Endothelial cell (in vitro differentiated cells): ENCODE results near the gene LITAFD. TPM values are rescaled to one million over a fixed set of nuclear protein-coding genes. Genes with fewer than 3 reads are reported as not detected.

Source experiments
- DNase-seq: peaks from one replicate; pipeline ENCODE4 v3.0.0; 2021; ENCODE audit warnings: low spot score
- H3K27ac Mint-ChIP-seq: one replicate; pipeline ENCODE4 v1.8.0; 2021; ENCODE audit warnings: mixed read lengths, inconsistent platforms; ENCODE audit not compliant: unreplicated experiment
- H3K27me3 Mint-ChIP-seq: one replicate; pipeline ENCODE4 v1.8.0; 2021; ENCODE audit warnings: mild to moderate bottlenecking, moderate library complexity, mixed read lengths, inconsistent platforms; ENCODE audit not compliant: unreplicated experiment
- H3K36me3 Mint-ChIP-seq: one replicate; pipeline ENCODE4 v1.8.0; 2021; ENCODE audit warnings: mild to moderate bottlenecking, low read depth, mixed read lengths, inconsistent platforms; ENCODE audit not compliant: unreplicated experiment
- H3K4me1 Mint-ChIP-seq: one replicate; pipeline ENCODE4 v1.8.0; 2021; ENCODE audit warnings: mild to moderate bottlenecking, mixed read lengths, inconsistent platforms; ENCODE audit not compliant: unreplicated experiment
- H3K4me3 Mint-ChIP-seq: one replicate; pipeline ENCODE4 v1.8.0; 2021; ENCODE audit warnings: mild to moderate bottlenecking, mixed read lengths, inconsistent platforms; ENCODE audit not compliant: unreplicated experiment
- H3K9me3 Mint-ChIP-seq: one replicate; pipeline ENCODE4 v1.8.0; 2021; ENCODE audit warnings: mixed read lengths, inconsistent platforms; ENCODE audit not compliant: unreplicated experiment
- total RNA-seq: library from RNA; stranded (reverse); fragmentation: NEBNext Ultra II Directional; extraction: Animal tissue kit (Norgen Biotek cat#: 25700); gene quantifications from one replicate; pipeline ENCODE4 v1.2.1, GENCODE V29; 2021; ENCODE audit not compliant: unreplicated experiment
- TF ChIP-seq, protein P1 (sequence below): fragments of 200-600 bp; sonication (generic); IDR thresholded peaks from one replicate; pipeline ENCODE4 v1.5.0; 2021; ENCODE audit warnings: antibody characterized with exemption; ENCODE audit not compliant: unreplicated experiment

The LITAFD gene
- total RNA-seq, 1 donor from 2014 or later, result not detected

DNA sequence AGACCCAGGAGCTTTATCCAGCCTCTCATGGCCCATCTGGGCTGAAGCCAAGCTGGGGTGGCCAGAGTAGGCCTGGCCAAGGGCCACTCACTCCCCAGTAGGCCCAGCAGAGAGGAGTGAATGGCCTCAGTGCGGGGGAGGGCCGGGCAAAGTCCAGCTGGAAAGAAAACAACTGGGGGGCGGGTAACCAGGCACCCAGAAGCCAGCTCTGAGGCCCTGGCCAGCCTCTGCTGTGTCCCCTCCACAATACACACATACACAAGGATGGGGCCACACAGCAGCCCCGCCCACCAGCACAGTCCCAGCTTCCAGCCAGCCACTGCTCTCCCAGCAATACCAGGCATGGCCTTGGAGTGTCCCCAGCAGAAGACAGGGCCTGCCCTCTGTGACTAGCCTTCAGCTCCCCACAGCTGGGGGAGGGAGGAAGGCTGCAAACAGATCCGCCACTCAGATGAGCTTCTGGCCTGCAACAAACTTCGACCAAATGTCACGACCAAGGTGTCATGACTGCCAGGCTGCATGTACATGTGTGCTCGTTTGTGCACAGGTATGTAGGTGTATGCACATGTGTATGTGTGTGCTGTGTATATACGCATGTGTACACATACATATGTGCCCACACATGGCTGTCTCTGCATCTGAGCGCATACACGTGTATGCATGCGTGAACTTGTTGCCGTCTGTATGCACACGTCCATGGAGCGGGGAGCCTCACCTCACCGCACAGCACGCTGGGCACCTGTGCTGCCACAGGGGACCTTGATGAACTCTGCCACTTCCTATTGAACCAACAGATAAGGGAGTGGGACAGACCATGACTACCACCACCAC, 18.3 kb upstream of the LITAFD start:
- H3K4me1 Mint-ChIP-seq, result peaks cover 35% of the 10 kb centered on the region
- no peak overlapping the region for H3K4me3 Mint-ChIP-seq

DNA sequence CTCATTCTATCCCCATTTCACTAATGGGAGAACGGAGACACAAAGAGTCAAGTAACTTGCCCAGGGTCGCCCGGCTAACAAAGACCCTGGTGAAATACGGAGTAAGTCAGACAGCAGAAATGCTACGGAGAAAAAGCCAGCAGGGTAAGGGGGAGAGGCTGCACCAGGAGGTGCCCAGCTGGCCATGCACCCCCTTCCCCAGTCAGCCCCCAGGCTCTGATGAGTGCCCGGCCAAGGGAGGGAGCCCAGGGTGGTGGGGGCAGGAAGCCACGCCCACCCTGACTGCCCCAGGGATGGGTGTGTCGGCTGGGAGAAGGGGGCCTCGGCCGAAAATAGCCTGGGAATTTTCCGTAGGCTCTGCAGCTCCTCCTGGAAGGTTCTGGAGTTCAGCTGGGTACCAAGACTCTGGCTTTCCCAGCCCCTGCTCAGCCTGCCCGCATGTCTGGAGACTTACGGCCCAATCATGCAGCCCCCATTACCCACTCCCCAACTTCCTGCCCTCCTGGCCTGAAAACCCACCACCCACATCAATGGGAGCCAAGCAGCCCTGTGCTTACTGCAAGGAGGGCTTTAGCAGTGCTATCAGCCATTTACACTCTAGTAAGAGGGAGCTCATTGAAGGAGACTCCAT, 17.6 kb upstream of the LITAFD start:
- peaks cover 11% of the 10 kb centered on the region for H3K27me3 Mint-ChIP-seq
- TF ChIP-seq, protein P1, sequence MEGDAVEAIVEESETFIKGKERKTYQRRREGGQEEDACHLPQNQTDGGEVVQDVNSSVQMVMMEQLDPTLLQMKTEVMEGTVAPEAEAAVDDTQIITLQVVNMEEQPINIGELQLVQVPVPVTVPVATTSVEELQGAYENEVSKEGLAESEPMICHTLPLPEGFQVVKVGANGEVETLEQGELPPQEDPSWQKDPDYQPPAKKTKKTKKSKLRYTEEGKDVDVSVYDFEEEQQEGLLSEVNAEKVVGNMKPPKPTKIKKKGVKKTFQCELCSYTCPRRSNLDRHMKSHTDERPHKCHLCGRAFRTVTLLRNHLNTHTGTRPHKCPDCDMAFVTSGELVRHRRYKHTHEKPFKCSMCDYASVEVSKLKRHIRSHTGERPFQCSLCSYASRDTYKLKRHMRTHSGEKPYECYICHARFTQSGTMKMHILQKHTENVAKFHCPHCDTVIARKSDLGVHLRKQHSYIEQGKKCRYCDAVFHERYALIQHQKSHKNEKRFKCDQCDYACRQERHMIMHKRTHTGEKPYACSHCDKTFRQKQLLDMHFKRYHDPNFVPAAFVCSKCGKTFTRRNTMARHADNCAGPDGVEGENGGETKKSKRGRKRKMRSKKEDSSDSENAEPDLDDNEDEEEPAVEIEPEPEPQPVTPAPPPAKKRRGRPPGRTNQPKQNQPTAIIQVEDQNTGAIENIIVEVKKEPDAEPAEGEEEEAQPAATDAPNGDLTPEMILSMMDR, result no peak
- no peaks in the 10 kb centered on the region for H3K9me3 Mint-ChIP-seq
- peak overlapping the region; percentile 61 for H3K27ac Mint-ChIP-seq
- peaks cover 9% of the 10 kb centered on the region for H3K36me3 Mint-ChIP-seq
- no peak overlapping the region for H3K4me3 Mint-ChIP-seq
- no peak for DNase-seq
- H3K4me1 Mint-ChIP-seq, result peaks cover 38% of the 10 kb centered on the region

More for the DNA sequence above, 18.3 kb upstream of the LITAFD start:
- Mint-ChIP-seq H3K27me3 (peaks cover 10% of the 10 kb centered on the region), H3K27ac (peak overlapping the region; percentile 61), H3K9me3 (no peaks in the 10 kb centered on the region), H3K36me3 (peaks cover 12% of the 10 kb centered on the region)
- no peak for DNase-seq
- TF ChIP-seq, protein P1, result no peak

DNA sequence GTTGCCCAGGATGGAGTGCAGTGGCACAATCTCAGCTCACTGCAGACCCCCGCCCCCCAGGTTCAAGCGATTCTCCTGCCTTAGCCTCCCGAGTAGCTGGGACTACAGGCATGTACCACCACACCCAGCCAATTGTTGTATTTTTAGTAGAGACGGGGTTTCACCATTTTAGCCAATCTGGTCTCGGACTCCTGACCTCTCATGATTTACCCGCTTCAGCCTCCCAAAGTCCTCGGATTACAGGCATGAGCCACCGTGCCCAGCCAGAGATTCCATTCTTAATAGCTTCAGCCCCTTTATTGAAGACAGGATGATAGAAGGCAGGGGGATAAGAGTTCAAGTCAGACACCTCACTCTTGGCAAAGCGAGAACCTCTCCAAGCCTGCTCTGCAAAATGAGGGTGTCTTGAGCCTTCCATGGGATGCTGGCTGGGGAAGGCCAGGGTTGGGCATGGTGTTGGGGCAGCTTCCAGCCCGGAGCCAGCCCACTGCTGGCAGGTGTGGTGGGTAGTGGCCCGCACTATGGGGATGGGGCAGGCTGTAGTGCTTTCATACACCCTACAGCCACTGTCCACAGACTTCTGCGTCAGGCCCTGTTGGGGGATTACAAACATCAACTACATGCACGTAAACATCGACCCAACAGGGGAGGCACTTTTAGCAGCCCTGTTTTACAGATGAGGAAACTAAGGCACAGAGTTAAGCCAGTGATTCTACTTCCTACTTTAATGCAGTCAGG, 16.8 kb upstream of the LITAFD start:
- Mint-ChIP-seq H3K27me3 (peaks cover 11% of the 10 kb centered on the region), H3K4me1 (peaks cover 38% of the 10 kb centered on the region), H3K4me3 (peak overlapping the region; percentile 56), H3K9me3 (no peaks in the 10 kb centered on the region), H3K36me3 (peaks cover 9% of the 10 kb centered on the region), H3K27ac (no peak overlapping the region)
- TF ChIP-seq, protein P1, result no peak
- no peak for DNase-seq

DNA sequence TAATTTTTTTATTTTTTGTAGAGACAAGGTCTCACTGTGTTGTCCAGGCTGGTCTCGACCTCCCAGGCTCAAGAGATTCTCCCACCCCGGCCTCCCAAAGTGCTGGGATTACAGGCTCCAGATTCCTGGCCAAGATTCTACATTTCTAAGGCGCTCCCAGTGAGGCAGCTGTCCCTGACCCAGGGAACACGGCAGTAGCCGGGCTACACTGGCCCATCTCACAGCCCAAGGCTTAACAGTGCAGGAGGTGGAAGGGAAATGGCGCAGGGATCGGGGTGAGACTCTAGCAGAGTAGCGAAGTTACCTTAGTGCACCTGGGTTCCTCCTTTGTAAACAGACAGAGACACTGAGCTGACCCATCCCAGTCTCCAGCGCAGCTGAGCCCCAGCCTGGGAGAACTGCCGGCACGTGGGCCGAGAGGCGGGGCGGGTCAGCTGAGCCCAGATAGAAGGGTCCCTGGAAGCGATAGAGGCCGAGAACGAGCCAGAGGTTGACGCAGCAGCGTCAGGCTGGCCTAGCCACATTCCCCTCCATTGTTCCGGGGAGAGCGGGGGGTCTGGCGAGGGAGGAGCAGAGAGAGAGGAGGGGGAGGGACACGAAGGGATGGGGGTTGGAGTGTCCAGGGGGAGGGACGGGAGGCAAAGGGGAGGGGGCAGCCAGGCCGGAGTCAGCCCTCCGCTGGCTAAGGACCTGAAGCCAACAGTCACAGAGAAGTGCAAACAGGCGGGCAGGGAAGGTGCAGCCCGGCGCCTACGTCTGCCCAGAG, 15.8 kb upstream of the LITAFD start:
- peaks cover 36% of the 10 kb centered on the region for H3K4me1 Mint-ChIP-seq
- DNase-seq, result no peak
- no peaks in the 10 kb centered on the region for H3K9me3 Mint-ChIP-seq
- TF ChIP-seq, protein P1, result no peak
- peaks cover 9% of the 10 kb centered on the region for H3K36me3 Mint-ChIP-seq
- H3K27me3 Mint-ChIP-seq, result peaks cover 11% of the 10 kb centered on the region
- peak overlapping the region; percentile 83 for H3K4me3 Mint-ChIP-seq
- peak overlapping the region; percentile 24 for H3K27ac Mint-ChIP-seq
